Upper lobe of right lung (tissue), 1 donor: ENCODE data around the gene LCE4A. TPM values are rescaled to one million over a fixed set of nuclear protein-coding genes. Genes with fewer than 3 reads are reported as not detected.
"Not testable (repeated sequence)": the region's sequence is repeated elsewhere in the genome, so short reads cannot be mapped to it uniquely, and the experiment has no call there.

Experiments used
- ATAC-seq: fragments of 200-7000 bp; cut with Tn5 transposase; one replicate; pipeline ENCODE4 v1.9.1; 2020; ENCODE audit warnings: mild to moderate bottlenecking, moderate library complexity
- DNase-seq: peaks from one replicate; pipeline ENCODE4 v3.0.0-alpha.2; 2020
- H3K27ac ChIP-seq: fragments of 200-600 bp; one replicate; pipeline ENCODE4 v1.8.0; 2022
- H3K27me3 ChIP-seq: fragments of 200-600 bp; one replicate; pipeline ENCODE4 v1.8.0; 2022; ENCODE audit warnings: mild to moderate bottlenecking
- H3K36me3 ChIP-seq: fragments of 200-600 bp; one replicate; pipeline ENCODE4 v1.8.0; 2022
- H3K4me1 ChIP-seq: fragments of 200-600 bp; one replicate; pipeline ENCODE4 v1.8.0; 2022
- H3K4me3 ChIP-seq: fragments of 200-600 bp; one replicate; pipeline ENCODE4 v1.8.0; 2022; ENCODE audit warnings: mild to moderate bottlenecking
- H3K9me3 ChIP-seq: fragments of 200-600 bp; one replicate; pipeline ENCODE4 v1.8.0; 2022
- intact Hi-C: fragments of 100-400 bp; cut with DNase I; formaldehyde crosslinking; loops from one replicate; pipeline ENCODE4 v1.11.0; 2022
- total RNA-seq: library from RNA; stranded (reverse); fragmentation: NEBNext Ultra II Directional; extraction: Animal tissue kit (Norgen Biotek cat#: 25700); gene quantifications from one replicate; pipeline ENCODE4 v1.2.1, GENCODE V29; 2021
- TF ChIP-seq, protein P1 (sequence below): fragments of 200-600 bp; IDR thresholded peaks from one replicate; pipeline ENCODE4 v1.8.0; 2022; ENCODE audit warnings: antibody characterized with exemption
- donor health status: DM: no; HTN: yes; CAD: no; lungs with severe emphysema.

Gene LCE4A
- total RNA-seq, 1 donor from 2014 or later = not detected

DNA sequence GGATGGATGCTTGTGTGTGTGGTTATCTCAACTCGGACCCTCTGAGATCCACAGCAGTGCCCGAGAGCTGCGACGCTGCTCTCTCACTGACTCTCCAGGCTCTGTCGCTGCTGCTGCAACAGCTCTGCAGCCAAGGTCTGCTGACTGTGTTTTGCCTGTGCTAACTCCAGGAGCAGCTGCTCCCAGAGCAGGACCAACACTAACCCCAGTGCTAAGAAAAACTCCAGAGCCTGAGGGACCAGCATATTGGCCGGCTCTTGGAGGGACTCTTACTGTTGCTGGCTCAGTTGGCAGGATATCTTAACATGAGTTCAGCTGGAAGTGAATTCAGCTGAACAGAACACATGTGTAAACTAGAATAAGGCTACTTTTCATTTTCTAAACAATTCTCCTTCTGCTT lies 28.5 kb upstream of the LCE4A start:
- Histone ChIP-seq H3K9me3 (no peaks in the 10 kb centered on the region), H3K4me1 (no peaks in the 10 kb centered on the region), H3K27me3 (peaks cover 4% of the 10 kb centered on the region), H3K4me3 (no peak overlapping the region), H3K36me3 (no peaks in the 10 kb centered on the region), H3K27ac (no peak overlapping the region)
- ATAC-seq (no peak), DNase-seq (no peak)
- TF ChIP-seq, protein P1, sequence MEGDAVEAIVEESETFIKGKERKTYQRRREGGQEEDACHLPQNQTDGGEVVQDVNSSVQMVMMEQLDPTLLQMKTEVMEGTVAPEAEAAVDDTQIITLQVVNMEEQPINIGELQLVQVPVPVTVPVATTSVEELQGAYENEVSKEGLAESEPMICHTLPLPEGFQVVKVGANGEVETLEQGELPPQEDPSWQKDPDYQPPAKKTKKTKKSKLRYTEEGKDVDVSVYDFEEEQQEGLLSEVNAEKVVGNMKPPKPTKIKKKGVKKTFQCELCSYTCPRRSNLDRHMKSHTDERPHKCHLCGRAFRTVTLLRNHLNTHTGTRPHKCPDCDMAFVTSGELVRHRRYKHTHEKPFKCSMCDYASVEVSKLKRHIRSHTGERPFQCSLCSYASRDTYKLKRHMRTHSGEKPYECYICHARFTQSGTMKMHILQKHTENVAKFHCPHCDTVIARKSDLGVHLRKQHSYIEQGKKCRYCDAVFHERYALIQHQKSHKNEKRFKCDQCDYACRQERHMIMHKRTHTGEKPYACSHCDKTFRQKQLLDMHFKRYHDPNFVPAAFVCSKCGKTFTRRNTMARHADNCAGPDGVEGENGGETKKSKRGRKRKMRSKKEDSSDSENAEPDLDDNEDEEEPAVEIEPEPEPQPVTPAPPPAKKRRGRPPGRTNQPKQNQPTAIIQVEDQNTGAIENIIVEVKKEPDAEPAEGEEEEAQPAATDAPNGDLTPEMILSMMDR = no peak
- intact Hi-C loops = no loop called here

DNA sequence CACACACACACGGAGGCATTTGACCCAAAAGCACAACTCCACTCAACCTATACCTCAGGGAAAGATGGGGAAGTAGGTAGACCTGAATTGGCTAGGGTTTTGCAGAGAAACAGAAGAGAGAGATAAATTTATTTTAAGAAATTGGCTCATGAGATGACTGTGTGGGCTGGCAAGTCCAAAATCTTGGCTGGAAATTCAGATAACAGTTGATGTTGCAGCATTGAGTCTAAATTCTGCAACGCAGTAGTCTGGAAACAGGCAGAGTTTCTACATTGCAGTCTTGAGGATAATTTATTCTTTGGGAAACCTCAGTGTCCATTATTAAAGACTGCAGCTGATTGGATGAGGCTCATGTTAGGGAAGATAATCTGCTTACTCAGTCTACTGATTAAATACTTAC lies 26.3 kb upstream of the LCE4A start:
- ATAC-seq (no peak), DNase-seq (no peak)
- no peaks in the 10 kb centered on the region for H3K9me3 ChIP-seq
- TF ChIP-seq, protein P1 = no peak
- no peak overlapping the region for H3K4me3 ChIP-seq
- H3K27ac ChIP-seq = no peak overlapping the region
- peaks cover 4% of the 10 kb centered on the region for H3K27me3 ChIP-seq
- H3K36me3 ChIP-seq = no peaks in the 10 kb centered on the region
- H3K4me1 ChIP-seq = no peaks in the 10 kb centered on the region
- intact Hi-C loops = no loop called here

DNA sequence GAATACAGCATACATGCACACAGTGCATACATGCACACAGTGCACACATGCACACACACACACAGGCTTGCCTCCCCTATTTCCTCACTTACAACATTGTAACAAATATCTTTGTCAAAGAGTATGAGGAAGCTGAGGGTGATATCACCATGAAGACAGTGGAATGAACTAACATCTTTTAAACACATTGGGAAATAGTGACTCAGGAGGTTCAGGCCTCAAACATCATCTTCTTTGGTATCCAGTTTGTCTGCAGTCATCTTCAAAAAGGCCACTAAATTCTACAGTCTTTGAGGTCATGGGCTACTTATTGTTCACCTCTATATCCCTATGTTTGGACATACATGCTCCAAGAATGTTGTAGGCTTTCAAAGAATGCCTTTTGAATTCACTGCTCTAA lies 24.1 kb upstream of the LCE4A start:
- TF ChIP-seq, protein P1 = no peak
- Histone ChIP-seq H3K4me1 (no peaks in the 10 kb centered on the region), H3K27me3 (peaks cover 4% of the 10 kb centered on the region), H3K36me3 (no peaks in the 10 kb centered on the region), H3K4me3 (no peak overlapping the region), H3K27ac (no peak overlapping the region), H3K9me3 (no peaks in the 10 kb centered on the region)
- DNase-seq (no peak), ATAC-seq (no peak)
- intact Hi-C loops = no loop called here

DNA sequence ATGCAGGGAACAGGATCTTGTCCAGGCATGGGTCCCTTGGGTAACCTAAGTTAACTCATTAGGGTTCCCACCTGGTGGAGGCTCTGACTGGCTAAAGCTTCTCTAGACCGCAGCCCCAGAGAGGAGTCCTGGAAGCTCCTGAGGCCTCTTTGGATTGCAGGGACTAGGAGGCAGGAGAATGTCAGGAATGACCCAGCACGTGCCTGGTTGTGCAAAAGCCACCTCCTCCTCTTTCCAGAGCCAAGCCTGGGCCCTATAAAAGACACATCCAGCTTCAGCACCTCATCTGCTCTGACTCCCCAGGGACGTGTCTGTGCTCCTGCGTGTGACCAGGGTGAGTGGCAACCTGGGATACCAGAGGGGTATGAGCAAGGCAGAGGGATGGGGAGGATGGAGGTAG lies 22.1 kb upstream of the LCE4A start, which contains the start of gene LCE2B:
Gene LCE2B (plus strand): TSS at position 301 of the 400 bp plus-strand sequence. CDS start 721 bp downstream, outside the sequence.
- H3K27ac ChIP-seq, H3K27me3 ChIP-seq, H3K4me1 ChIP-seq, ATAC-seq, DNase-seq, H3K4me3 ChIP-seq, H3K9me3 ChIP-seq, intact Hi-C loops, H3K36me3 ChIP-seq: not testable (repeated sequence)

GRCh38 chr1:152697701-152698600 lies 10.0 kb upstream of the LCE4A start, which contains the start of gene LCE2A:
LCE2A (plus strand) TSS chr1:152698345; CDS start chr1:152698902, 557 bp downstream.
- intact Hi-C loops = no loop called here
- TF ChIP-seq, protein P1 = no peak
- ATAC-seq (no peak), DNase-seq (no peak)
- Histone ChIP-seq H3K9me3 (no peaks in the 10 kb centered on the region), H3K4me1 (no peaks in the 10 kb centered on the region), H3K4me3 (no peak within 1 kb of the TSS), H3K27ac (no peak within 1 kb of the TSS), H3K36me3 (no peaks in the 10 kb centered on the region), H3K27me3 (no peaks in the 10 kb centered on the region)

GRCh38 chr1:152699746-152700145 lies 8.2 kb upstream of the LCE4A start:
- intact Hi-C loops = no loop called here
- no peaks in the 10 kb centered on the region for H3K9me3 ChIP-seq
- no peak overlapping the region for H3K27ac ChIP-seq
- no peaks in the 10 kb centered on the region for H3K36me3 ChIP-seq
- no peaks in the 10 kb centered on the region for H3K4me1 ChIP-seq
- TF ChIP-seq, protein P1 = no peak
- H3K27me3 ChIP-seq = no peaks in the 10 kb centered on the region
- no peak overlapping the region for H3K4me3 ChIP-seq
- ATAC-seq (no peak), DNase-seq (no peak)
